ENCODE results near the gene CPED1. TPM values are rescaled to one million over a fixed set of nuclear protein-coding genes. Genes with fewer than 3 reads are reported as not detected.
A peak's percentile ranks its signal among the peaks of the same experiment; 100 is the strongest.

The CPED1 gene
- total RNA-seq, 1 experiment from 2014 or later: 0.44 TPM

DNA sequence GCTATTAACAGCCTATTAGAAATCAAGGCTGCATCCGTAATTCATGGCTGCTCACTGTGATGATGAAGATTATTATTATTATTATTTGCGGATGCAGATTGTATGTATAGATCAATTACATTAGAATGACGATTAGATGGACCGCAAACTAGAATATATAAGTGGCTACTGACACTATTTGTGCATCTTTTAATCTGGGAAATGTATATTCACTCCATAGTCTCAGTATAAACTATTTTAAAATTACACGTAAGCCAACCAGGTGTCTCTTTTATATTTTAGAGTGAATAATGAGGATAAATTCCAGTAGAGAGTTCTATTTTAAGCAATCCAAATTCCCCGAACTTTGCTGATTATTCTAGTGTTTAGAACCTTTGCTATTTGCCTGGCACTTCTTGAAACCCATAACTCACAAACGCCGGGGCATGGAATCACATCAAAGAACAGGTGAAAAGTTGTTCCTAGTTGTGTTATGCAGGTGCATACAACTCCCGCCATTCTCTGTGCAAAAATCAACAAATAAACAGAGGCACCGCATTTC, 38.4 kb upstream of the CPED1 start (continued):
- TF ChIP-seq ZNF396 (CRISPR knock-in tag; IDR thresholded peaks at IDR 0.05; ENCODE audit: borderline replicate concordance): no peak
- TF ChIP-seq FOXJ3 (CRISPR knock-in tag; IDR thresholded peaks at IDR 0.05; ENCODE audit: borderline replicate concordance): no peak
- TF ChIP-seq, protein P1, sequence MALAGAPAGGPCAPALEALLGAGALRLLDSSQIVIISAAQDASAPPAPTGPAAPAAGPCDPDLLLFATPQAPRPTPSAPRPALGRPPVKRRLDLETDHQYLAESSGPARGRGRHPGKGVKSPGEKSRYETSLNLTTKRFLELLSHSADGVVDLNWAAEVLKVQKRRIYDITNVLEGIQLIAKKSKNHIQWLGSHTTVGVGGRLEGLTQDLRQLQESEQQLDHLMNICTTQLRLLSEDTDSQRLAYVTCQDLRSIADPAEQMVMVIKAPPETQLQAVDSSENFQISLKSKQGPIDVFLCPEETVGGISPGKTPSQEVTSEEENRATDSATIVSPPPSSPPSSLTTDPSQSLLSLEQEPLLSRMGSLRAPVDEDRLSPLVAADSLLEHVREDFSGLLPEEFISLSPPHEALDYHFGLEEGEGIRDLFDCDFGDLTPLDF (CRISPR knock-in tag; IDR thresholded peaks at IDR 0.05): no peak

DNA sequence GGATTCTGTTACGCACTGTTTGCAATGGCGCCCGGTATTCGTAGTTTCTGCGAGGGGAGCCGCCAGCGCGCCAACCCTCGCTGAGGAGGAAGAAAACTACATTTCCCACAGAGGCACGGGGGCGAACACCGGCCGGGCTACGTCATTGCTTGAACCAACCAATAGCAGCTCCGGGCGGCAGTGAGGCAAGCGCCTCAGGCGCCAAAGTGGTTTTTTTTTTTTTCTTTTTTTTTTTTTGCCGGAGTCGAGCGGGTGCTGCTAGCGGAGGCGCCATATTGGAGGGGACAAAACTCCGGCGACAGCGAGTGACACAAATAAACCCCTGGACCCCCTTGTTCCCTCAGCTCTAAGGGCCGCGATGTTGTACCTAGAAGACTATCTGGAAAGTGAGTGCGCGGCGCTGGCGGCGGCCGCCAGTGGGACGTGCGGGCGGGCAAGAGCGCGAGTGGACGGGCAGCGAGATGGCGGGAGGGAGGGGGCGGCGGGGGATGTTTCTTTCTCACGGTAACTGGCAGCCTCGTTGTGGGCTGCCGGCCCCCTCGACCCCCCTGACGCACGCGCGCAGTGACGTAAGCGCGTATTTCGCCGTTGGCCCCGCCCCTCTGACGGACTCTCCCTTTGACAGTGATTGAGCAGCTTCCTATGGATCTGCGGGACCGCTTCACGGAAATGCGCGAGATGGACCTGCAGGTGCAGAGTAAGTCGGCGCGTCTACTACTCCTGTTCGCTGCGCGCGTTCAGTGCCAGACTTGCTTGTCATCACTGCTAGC, 37.8 kb upstream of the CPED1 start, which contains the start of gene ING3:
TSS of gene ING3 (plus strand) at position 239 of the 770 bp plus-strand sequence. CDS start at position 359, 120 bp downstream.
- ATAC-seq (peak; percentile 98), DNase-seq (ENCODE audit: low spot score) (peak; percentile 96)
- ChIA-PET POLR2A (interaction anchor here (0.6 to 1.0 kb wide), 19 partner anchors 8 to 1812 kb away, joined by 3 to 6 read pairs (median 3); no protein-coding TSS in a partner anchor), CTCF (interaction anchor here (0.6 to 1.5 kb wide), 6 partner anchors 38 to 158 kb away, joined by 3 to 5 read pairs (median 4); partner anchors contain the start of gene CPED1)
- peak within 1 kb of the TSS; percentile 96 for H3K27ac Mint-ChIP-seq
- H3K4me3 Mint-ChIP-seq: peak within 1 kb of the TSS; percentile 73
- H3K9me3 Mint-ChIP-seq: no peaks in the 10 kb centered on the region
- no peaks in the 10 kb centered on the region for H3K27me3 Mint-ChIP-seq (ENCODE audit: low read depth)
- H3K4me1 Mint-ChIP-seq: peaks cover 14% of the 10 kb centered on the region
- H3K36me3 Mint-ChIP-seq: peaks cover 18% of the 10 kb centered on the region
- TF ChIP-seq NFYB (CRISPR knock-in tag; conservative IDR thresholded peaks at IDR 0.05; ENCODE audit: low read depth): peak; percentile 86
- 0 out of 2 replicates have a peak, but pooled peaks have one; percentile 12 for TF ChIP-seq ZMAT4 (CRISPR knock-in tag; IDR thresholded peaks at IDR 0.05)
- peak; percentile 15; the same call in 1 of the 2 replicates for TF ChIP-seq MAX (CRISPR knock-in tag; IDR thresholded peaks at IDR 0.05)
- peak; percentile 72; the same call in 1 of the 2 replicates for TF ChIP-seq FOXK1 (CRISPR knock-in tag; IDR thresholded peaks at IDR 0.05)
- peak; percentile 72; the same call in 1 of the 2 replicates for TF ChIP-seq MYBL2 (CRISPR knock-in tag; IDR thresholded peaks at IDR 0.05)
- TF ChIP-seq ZNF232 (CRISPR knock-in tag; IDR thresholded peaks at IDR 0.05): 0 out of 2 replicates have a peak, but pooled peaks have one; percentile 34
- 0 out of 2 replicates have a peak, but pooled peaks have one; percentile 13 for TF ChIP-seq E2F5 (CRISPR knock-in tag; IDR thresholded peaks at IDR 0.05)
- no peak for TF ChIP-seq ATF6 (CRISPR knock-in tag; IDR thresholded peaks at IDR 0.05)
- TF ChIP-seq CREM (CRISPR knock-in tag; IDR thresholded peaks at IDR 0.05): peak; percentile 67
- TF ChIP-seq EMX1 (CRISPR knock-in tag; IDR thresholded peaks at IDR 0.05): no peak
- TF ChIP-seq, protein P2, sequence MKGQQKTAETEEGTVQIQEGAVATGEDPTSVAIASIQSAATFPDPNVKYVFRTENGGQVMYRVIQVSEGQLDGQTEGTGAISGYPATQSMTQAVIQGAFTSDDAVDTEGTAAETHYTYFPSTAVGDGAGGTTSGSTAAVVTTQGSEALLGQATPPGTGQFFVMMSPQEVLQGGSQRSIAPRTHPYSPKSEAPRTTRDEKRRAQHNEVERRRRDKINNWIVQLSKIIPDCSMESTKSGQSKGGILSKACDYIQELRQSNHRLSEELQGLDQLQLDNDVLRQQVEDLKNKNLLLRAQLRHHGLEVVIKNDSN (CRISPR knock-in tag; IDR thresholded peaks at IDR 0.05): peak; percentile 29; the same call in 1 of the 2 replicates
- TF ChIP-seq CREB1 (CRISPR knock-in tag; IDR thresholded peaks at IDR 0.05): no peak

DNA sequence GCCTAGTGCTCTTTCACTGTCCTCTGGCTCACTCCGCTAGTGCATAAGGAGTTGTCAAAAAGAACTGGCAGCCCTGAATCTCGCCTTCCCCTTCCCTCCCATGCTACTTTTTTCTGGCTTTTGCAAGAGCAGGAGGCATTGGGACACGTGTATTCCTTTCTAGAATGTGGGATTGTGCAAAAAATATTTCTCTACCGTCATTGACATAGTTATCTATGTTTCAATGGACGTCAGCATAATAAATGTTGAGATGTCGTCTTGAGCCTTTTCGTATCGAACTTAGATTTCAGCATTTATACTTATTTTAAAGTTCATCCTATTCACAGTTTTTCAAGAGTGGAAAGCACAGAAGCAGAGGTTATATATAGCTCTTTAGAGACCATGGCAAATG, 37.2 kb upstream of the CPED1 start:
- peak overlapping the region; percentile 96 for H3K27ac Mint-ChIP-seq
- ATAC-seq (no peak), DNase-seq (ENCODE audit: low spot score) (no peak)
- H3K4me1 Mint-ChIP-seq: peaks cover 14% of the 10 kb centered on the region
- H3K27me3 Mint-ChIP-seq (ENCODE audit: low read depth): no peaks in the 10 kb centered on the region
- H3K9me3 Mint-ChIP-seq: no peaks in the 10 kb centered on the region
- CTCF ChIA-PET: interaction anchor here (1.1 to 1.5 kb wide), 2 partner anchors 151 to 159 kb away, joined by 3 to 5 read pairs; no protein-coding TSS in a partner anchor
- H3K36me3 Mint-ChIP-seq: peaks cover 24% of the 10 kb centered on the region
- peak overlapping the region; percentile 73 for H3K4me3 Mint-ChIP-seq
- no peak for TF ChIP-seq ZNF396 (CRISPR knock-in tag; IDR thresholded peaks at IDR 0.05; ENCODE audit: borderline replicate concordance)
- no peak for TF ChIP-seq ERG (CRISPR knock-in tag; IDR thresholded peaks at IDR 0.05)
- no peak for TF ChIP-seq PREB (CRISPR knock-in tag; IDR thresholded peaks at IDR 0.05; ENCODE audit: borderline replicate concordance)
- TF ChIP-seq CBFB (CRISPR knock-in tag; IDR thresholded peaks at IDR 0.05; ENCODE audit: low read depth): no peak
- no peak for TF ChIP-seq ZBTB21 (CRISPR knock-in tag; IDR thresholded peaks at IDR 0.05; ENCODE audit: borderline replicate concordance)
- POLR2A ChIA-PET: interaction anchor here (0.9 to 1.0 kb wide), 3 partner anchors 9 to 159 kb away, joined by 3 read pairs; no protein-coding TSS in a partner anchor

All from WTC11 (cell line).